Activated CD8-positive, alpha-beta memory T cell treated with anti-CD3 and anti-CD28 coated beads, Interleukin-2, amount 50 U/mL, for 24 hours (primary cell): ENCODE results near the gene IRGQ.

Source experiments
- DNase-seq: peaks from one replicate; pipeline ENCODE4 v3.0.0-alpha.2; 2020; ENCODE audit errors: extremely low read depth

The IRGQ gene

GRCh38 chr19:43545276-43545675, 50.7 kb downstream of the IRGQ start:
- no peak for DNase-seq

DNA sequence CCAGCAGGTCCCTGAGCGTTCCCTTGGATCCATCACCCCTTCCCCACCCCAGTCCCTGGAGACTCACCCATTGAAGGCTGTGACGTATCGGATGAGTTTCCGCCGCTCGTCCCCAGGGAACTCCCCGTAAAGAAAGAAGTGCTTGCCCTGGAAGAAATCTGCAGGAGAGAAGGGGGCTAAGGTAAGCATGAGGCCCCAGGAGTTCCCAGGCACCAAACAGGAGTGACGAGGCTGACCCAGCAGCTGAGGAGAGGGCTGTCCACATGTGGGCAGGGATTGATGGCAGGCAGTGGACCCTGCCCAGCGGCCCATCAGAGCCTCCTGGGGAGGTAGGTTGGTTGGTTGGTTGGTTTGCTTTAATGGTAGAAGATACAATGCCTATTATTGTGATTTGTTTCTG, 51.9 kb downstream of the IRGQ start:
- DNase-seq, result no peak

DNA sequence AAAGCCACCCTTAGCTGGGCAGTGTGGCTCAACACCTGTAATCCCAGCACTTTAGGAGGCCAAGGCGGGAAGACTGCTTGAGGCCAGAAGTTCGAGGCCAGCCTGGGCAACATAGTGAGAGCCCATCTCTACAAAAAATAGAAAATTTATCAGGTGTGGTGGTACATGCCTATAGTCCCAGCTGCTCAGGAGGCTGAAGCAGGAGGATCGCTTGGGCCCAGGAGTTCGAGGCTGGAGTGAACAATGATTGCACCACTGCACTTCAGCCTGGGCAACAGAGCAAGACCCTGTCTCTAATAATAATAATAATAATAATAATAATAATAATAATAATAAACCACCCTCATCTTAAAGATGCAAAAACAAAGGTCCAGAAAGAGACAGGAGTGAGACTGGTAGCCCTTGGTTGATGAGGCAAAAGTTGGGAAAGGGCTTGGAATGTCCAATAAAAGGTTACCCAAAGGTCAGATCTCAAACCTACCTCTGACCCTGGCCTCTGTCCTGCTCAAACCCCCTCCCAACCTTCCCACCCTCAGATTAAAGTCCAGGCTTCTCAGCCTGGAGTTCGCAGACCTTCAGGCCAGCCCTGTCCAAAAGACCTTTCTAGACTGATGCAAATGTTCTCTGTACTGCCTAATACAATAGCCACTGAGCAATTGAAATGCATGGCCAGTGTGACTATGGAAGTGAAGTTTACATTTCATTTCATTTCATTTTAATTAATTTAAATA, 53.8 kb downstream of the IRGQ start:
- no peak for DNase-seq

DNA sequence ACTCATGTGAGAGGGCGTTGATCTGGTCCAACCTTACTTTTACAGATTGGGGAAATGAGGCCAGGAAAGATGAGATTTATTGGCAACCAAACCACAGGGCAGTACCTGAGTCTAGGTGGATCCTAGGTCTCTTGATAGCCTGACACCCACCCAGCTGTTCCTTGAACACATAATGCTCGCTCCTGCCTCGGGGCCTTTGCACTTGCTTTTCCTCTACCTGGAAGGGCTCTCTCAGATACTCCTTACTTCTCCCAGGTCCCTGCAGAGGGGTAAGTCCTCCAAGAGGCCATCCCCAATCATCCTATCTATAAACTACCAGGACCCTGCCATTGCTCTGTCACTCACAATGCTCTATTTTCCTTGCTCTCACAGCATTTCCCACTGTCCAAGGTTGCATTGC, 55.6 kb downstream of the IRGQ start:
- DNase-seq, result no peak

DNA sequence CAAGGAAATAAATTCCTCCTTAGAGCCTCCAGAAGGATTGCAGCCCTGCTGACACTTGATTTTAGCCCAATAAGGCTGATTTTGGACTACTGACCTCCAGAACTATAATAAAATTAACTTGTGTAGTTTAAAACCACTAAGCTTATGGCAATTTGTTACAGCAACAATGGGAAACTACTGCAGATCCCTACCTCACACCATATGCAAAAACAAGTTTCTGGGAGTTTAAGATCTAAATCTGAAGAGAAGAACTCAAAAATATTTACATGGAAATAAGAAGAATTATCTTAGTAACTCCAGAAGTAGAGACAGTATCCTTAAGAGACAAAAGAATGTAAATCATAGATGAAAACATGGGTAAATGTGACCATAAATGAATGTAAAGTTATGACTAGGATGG, 57.0 kb downstream of the IRGQ start:
- DNase-seq, result no peak

GRCh38 chr19:43534816-43535761, 60.8 kb downstream of the IRGQ start:
- DNase-seq, result no peak
